ENCODE results near the gene SYNRG.

SYNRG gene

DNA sequence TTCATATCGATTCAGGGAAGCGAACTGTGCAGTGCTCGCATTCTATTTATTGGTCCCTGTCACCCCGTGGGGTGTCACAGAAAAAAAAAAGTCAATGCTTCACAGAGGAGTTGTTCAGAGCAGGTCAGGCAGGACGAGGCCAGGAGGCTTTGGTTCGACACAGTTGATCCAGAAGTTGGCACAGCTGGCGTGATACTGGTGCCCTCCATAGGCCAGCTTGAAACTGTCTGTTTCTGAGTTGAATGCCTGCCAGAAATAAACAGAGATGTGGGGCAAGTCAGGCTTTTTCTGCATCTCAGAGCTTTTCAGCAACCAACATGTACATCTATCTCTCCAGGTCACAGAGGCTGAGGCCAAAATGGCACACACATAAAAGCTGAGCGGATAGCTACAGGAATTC lies 90.4 kb downstream of the SYNRG start (continued):
- no peak for TF ChIP-seq ZNF354C (tag by site-specific recombination; IDR thresholded peaks at IDR 0.05; ENCODE audit: borderline replicate concordance, low read depth)
- TF ChIP-seq ZNF521 (tag by site-specific recombination; IDR thresholded peaks at IDR 0.05), result no peak
- no peak for TF ChIP-seq CTCF (tag by site-specific recombination; IDR thresholded peaks at IDR 0.05)
- TF ChIP-seq ZNF473 (tag by site-specific recombination; IDR thresholded peaks at IDR 0.05), result no peak
- TF ChIP-seq ZNF580 (tag by site-specific recombination; IDR thresholded peaks at IDR 0.05), result no peak

DNA sequence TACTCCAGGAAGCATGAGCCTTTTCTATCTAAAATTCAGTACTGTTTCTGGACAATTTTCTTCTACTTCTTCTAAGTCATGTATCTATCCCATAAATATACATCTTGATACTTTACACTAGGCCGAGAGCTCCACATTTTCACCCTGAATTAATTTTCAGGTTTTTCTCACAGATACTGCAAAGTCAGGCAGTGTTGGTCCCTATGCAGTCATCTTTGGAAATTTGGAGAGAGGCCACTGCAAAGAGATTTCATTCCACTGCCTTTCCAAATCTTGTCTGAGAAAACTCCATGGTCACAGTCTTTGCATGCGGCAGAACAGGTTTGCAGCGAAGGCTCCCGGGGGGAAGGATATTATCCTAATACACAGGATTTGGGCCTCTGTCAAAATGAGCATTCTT lies 91.3 kb downstream of the SYNRG start:
- no peak for TF ChIP-seq SCRT2 (tag by site-specific recombination; IDR thresholded peaks at IDR 0.05)
- TF ChIP-seq ZNF580 (tag by site-specific recombination; IDR thresholded peaks at IDR 0.05), result no peak
- TF ChIP-seq ZFP69B (tag by site-specific recombination; IDR thresholded peaks at IDR 0.05), result no peak
- TF ChIP-seq, protein P1, sequence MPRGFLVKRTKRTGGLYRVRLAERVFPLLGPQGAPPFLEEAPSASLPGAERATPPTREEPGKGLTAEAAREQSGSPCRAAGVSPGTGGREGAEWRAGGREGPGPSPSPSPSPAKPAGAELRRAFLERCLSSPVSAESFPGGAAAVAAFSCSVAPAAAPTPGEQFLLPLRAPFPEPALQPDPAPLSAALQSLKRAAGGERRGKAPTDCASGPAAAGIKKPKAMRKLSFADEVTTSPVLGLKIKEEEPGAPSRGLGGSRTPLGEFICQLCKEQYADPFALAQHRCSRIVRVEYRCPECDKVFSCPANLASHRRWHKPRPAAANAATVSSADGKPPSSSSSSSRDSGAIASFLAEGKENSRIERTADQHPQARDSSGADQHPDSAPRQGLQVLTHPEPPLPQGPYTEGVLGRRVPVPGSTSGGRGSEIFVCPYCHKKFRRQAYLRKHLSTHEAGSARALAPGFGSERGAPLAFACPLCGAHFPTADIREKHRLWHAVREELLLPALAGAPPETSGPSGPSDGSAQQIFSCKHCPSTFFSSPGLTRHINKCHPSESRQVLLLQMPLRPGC (tag by site-specific recombination; IDR thresholded peaks at IDR 0.05), result no peak
- no peak for TF ChIP-seq ZNF777 (tag by site-specific recombination; IDR thresholded peaks at IDR 0.05; ENCODE audit: borderline replicate concordance)
- TF ChIP-seq, protein P2, sequence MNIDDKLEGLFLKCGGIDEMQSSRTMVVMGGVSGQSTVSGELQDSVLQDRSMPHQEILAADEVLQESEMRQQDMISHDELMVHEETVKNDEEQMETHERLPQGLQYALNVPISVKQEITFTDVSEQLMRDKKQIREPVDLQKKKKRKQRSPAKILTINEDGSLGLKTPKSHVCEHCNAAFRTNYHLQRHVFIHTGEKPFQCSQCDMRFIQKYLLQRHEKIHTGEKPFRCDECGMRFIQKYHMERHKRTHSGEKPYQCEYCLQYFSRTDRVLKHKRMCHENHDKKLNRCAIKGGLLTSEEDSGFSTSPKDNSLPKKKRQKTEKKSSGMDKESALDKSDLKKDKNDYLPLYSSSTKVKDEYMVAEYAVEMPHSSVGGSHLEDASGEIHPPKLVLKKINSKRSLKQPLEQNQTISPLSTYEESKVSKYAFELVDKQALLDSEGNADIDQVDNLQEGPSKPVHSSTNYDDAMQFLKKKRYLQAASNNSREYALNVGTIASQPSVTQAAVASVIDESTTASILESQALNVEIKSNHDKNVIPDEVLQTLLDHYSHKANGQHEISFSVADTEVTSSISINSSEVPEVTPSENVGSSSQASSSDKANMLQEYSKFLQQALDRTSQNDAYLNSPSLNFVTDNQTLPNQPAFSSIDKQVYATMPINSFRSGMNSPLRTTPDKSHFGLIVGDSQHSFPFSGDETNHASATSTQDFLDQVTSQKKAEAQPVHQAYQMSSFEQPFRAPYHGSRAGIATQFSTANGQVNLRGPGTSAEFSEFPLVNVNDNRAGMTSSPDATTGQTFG (tag by site-specific recombination; IDR thresholded peaks at IDR 0.05; ENCODE audit: borderline replicate concordance), result no peak
- TF ChIP-seq ZNF621 (tag by site-specific recombination; IDR thresholded peaks at IDR 0.05), result no peak
- no peak for TF ChIP-seq ZNF211 (tag by site-specific recombination; IDR thresholded peaks at IDR 0.05; ENCODE audit: low read depth)
- TF ChIP-seq OSR2 (tag by site-specific recombination; IDR thresholded peaks at IDR 0.05), result no peak
- TF ChIP-seq, protein P3, sequence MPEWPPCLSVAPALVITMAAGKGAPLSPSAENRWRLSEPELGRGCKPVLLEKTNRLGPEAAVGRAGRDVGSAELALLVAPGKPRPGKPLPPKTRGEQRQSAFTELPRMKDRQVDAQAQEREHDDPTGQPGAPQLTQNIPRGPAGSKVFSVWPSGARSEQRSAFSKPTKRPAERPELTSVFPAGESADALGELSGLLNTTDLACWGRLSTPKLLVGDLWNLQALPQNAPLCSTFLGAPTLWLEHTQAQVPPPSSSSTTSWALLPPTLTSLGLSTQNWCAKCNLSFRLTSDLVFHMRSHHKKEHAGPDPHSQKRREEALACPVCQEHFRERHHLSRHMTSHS (tag by site-specific recombination; IDR thresholded peaks at IDR 0.05), result no peak
- TF ChIP-seq, protein P4, sequence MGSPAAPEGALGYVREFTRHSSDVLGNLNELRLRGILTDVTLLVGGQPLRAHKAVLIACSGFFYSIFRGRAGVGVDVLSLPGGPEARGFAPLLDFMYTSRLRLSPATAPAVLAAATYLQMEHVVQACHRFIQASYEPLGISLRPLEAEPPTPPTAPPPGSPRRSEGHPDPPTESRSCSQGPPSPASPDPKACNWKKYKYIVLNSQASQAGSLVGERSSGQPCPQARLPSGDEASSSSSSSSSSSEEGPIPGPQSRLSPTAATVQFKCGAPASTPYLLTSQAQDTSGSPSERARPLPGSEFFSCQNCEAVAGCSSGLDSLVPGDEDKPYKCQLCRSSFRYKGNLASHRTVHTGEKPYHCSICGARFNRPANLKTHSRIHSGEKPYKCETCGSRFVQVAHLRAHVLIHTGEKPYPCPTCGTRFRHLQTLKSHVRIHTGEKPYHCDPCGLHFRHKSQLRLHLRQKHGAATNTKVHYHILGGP (tag by site-specific recombination; IDR thresholded peaks at IDR 0.05), result no peak
- no peak for TF ChIP-seq ZSCAN23 (tag by site-specific recombination; IDR thresholded peaks at IDR 0.05)
- TF ChIP-seq ZNF510 (tag by site-specific recombination; IDR thresholded peaks at IDR 0.05; ENCODE audit: insufficient replicate concordance), result no peak
- CTCF ChIA-PET, result interaction anchor here (1.6 kb wide), 1 partner anchor 10 kb away, joined by 8 read pairs; no protein-coding TSS in a partner anchor
- no peak overlapping the region for H3K4me3 ChIP-seq (ENCODE audit: low read depth, low read length)
- POLR2A ChIA-PET, result no interaction called here
- no peak overlapping the region for H3K27ac ChIP-seq (ENCODE audit: extremely low read depth, low read depth, low read length)
- peaks cover 14 to 74% of the 10 kb centered on the region in 2 experiments for H3K36me3 ChIP-seq (ENCODE audit: control insufficient read depth in 2 of 2, insufficient read depth in 1 of 2, low read length in 2 of 2)
- peaks cover 7% of the 10 kb centered on the region for H3K4me1 ChIP-seq (ENCODE audit: control insufficient read depth, insufficient read depth, low read length)
- H3K9me3 ChIP-seq (ENCODE audit: control insufficient read depth, insufficient read depth, low read depth, low read length), result no peaks in the 10 kb centered on the region
